Body of pancreas (tissue), 4 donors: ENCODE measurements around the gene LNPEP.

Experiments used
- POLR2A ChIP-seq, 3 donors: fragments of 450-650 bp; IDR thresholded peaks; one replicate each; pipeline ENCODE4 v1.6.1; 2016; ENCODE audit warnings: antibody characterized with exemption in 3 of 3, mild to moderate bottlenecking in 2 of 3
- TF ChIP-seq, protein P1 (sequence below), 7 experiments: fragments of 450-650 bp in 4 of 7; fragments of 200-600 bp in 3 of 7; sonication (generic) in 3 of 7; IDR thresholded peaks; one replicate each; pipeline ENCODE4 v1.5.1; 2016 to 2019; ENCODE audit warnings: antibody characterized with exemption in 7 of 7

DNA sequence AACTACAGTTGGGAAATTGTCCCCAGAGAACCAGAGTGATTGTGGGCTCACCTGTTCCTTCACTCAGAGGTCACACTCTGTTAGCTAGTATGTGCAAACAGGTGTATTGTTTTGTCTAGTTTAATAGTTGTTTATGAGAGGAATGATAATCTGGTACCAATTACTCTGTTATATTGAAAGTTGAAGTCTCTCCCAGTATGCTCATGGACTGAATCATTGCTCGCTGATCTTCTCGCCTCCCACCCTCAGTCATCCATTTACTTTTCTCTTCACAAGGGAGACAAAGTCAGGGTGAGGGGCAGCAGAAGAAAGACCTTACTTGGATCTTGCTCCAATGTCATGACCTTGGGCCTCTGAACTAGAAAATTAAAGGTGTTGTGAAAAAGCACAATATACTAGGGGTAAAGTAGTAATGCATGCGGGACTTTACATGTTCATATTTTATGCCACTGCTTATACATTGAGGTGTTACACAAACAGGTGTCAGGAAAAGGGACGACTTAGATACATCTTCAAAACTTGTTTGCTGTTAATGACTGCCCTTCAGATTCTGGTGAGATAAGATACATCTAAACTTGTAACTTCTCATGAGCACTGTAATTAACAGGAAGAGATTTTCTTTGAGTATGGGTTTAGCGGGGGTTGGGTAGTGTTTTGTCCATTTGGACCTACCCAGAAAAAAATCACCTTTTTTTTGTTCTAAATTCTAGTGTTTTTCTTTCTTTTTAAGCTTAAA is 36.9 kb downstream of the LNPEP start:
- TF ChIP-seq, protein P1, sequence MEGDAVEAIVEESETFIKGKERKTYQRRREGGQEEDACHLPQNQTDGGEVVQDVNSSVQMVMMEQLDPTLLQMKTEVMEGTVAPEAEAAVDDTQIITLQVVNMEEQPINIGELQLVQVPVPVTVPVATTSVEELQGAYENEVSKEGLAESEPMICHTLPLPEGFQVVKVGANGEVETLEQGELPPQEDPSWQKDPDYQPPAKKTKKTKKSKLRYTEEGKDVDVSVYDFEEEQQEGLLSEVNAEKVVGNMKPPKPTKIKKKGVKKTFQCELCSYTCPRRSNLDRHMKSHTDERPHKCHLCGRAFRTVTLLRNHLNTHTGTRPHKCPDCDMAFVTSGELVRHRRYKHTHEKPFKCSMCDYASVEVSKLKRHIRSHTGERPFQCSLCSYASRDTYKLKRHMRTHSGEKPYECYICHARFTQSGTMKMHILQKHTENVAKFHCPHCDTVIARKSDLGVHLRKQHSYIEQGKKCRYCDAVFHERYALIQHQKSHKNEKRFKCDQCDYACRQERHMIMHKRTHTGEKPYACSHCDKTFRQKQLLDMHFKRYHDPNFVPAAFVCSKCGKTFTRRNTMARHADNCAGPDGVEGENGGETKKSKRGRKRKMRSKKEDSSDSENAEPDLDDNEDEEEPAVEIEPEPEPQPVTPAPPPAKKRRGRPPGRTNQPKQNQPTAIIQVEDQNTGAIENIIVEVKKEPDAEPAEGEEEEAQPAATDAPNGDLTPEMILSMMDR (IDR thresholded peaks at IDR 0.05): no peak
- no peak for TF ChIP-seq POLR2A (IDR thresholded peaks at IDR 0.05)
